Stimulated activated memory B cell treated with anti-CD40 and anti-IgM and Interleukin-4, amounts not matched to agents 10 μg/mL and 1 μg/mL and 100 μg/mL, for 72 hours (primary cell): ENCODE data around the gene TM9SF4.
A peak's percentile ranks its signal among the peaks of the same experiment; 100 is the strongest.

Experiments used
- ATAC-seq: fragments of 150-1000 bp; cut with Tn5 transposase; 2 replicates; pipeline ENCODE4 v1.10.0; 2021
- H3K27ac Mint-ChIP-seq: one replicate; pipeline ENCODE4 v1.8.0; 2022; ENCODE audit warnings: mild to moderate bottlenecking, mixed read lengths
- H3K27me3 Mint-ChIP-seq: one replicate; pipeline ENCODE4 v1.8.0; 2022; ENCODE audit warnings: mixed read lengths
- H3K36me3 Mint-ChIP-seq: one replicate; pipeline ENCODE4 v1.8.0; 2022; ENCODE audit warnings: mixed read lengths
- H3K4me1 Mint-ChIP-seq: one replicate; pipeline ENCODE4 v1.8.0; 2022; ENCODE audit warnings: mixed read lengths
- H3K4me3 Mint-ChIP-seq: one replicate; pipeline ENCODE4 v1.8.0; 2022; ENCODE audit warnings: mild to moderate bottlenecking, moderate library complexity, mixed read lengths
- H3K9me3 Mint-ChIP-seq: one replicate; pipeline ENCODE4 v1.8.0; 2022; ENCODE audit warnings: mixed read lengths

TM9SF4 gene

DNA sequence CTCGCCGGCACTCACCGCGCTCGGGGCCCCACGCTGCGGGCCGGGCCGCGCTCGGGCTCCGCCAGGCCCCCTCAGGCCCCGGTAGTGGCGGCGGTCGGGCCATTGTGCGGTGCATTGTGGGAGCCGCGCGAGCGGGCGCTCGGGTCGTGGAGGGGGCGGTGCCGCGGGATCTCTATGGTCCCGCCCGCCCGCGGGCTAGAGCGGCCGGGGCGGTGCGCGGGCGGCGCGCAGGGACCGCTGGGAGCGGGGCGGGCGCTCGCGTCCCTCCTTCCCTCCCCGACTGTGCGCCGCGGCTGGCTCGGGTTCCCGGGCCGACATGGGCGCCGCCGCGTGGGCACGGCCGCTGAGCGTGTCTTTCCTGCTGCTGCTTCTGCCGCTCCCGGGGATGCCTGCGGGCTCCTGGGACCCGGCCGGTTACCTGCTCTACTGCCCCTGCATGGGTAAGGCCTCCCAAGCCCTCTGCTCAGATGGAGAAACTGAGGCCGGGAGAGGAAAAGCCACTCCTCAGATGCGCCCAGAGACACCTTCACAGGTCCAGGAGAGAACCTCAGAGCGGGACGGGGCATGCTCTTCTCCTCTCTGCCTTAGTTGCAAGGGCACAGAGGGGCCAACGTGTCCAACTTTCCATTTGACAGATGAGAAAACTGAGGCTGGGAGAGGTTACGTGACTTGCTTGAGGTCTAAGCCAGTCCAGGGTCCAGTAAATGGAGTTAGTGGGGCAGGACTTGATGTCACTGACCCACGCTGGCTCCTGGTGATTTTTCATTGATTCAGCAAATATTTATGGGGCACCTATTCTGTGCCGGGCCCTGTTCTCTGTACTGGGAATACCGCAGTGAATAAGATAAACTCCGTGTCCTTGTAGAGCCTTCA, 98.3 kb downstream of the TM9SF4 start, which contains the start of the genes PLAGL2 and POFUT1:
PLAGL2 (minus strand) TSS at position 118 of the 873 bp plus-strand sequence. CDS start 5,565 bp downstream, outside the sequence.
POFUT1 (plus strand) TSS at position 255 of the 873 bp plus-strand sequence; CDS start at position 317, 62 bp downstream.
- H3K4me3 Mint-ChIP-seq = peak within 1 kb of the TSS; percentile 95
- no peaks in the 10 kb centered on the region for H3K9me3 Mint-ChIP-seq
- peaks cover 86% of the 10 kb centered on the region for H3K4me1 Mint-ChIP-seq
- peaks cover 40% of the 10 kb centered on the region for H3K36me3 Mint-ChIP-seq
- peak within 1 kb of the TSS; percentile 94 for H3K27ac Mint-ChIP-seq
- peak; percentile 98 for ATAC-seq
- H3K27me3 Mint-ChIP-seq = no peaks in the 10 kb centered on the region

DNA sequence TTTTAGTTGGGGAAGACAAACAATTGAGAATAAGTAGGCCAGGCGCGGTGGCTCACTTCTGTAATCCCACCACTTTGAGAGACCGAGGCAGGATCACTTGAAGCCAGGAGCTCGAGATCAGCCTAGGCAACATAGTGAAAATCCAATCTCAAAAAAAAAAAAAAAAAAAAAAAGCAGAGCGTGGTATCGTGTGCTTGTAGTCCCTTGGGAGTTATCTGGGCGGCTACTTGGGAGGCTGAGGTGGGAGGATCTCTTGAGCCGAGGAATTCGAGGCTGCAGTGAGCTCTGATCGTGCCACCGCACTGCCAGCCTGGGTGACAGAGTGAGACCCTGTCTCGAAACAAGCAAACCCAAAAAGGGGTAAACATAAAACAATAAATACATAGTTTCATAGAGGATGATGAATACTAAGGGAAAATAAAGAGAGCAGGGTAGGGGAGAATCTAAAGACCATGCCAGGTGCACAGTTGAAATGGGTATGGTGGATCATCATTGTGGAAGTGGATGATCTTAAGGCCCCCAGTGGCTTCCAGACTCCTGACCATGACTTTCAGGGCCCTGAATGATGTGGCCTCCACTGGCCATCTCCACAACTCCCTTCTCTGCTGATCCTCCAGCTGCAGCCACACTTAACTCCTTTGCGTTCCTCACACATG, 99.1 kb downstream of the TM9SF4 start:
- Mint-ChIP-seq H3K36me3 (peaks cover 40% of the 10 kb centered on the region), H3K27me3 (no peaks in the 10 kb centered on the region), H3K9me3 (no peaks in the 10 kb centered on the region), H3K27ac (peak overlapping the region; percentile 94), H3K4me1 (peaks cover 78% of the 10 kb centered on the region), H3K4me3 (peak overlapping the region; percentile 95)
- no peak for ATAC-seq

DNA sequence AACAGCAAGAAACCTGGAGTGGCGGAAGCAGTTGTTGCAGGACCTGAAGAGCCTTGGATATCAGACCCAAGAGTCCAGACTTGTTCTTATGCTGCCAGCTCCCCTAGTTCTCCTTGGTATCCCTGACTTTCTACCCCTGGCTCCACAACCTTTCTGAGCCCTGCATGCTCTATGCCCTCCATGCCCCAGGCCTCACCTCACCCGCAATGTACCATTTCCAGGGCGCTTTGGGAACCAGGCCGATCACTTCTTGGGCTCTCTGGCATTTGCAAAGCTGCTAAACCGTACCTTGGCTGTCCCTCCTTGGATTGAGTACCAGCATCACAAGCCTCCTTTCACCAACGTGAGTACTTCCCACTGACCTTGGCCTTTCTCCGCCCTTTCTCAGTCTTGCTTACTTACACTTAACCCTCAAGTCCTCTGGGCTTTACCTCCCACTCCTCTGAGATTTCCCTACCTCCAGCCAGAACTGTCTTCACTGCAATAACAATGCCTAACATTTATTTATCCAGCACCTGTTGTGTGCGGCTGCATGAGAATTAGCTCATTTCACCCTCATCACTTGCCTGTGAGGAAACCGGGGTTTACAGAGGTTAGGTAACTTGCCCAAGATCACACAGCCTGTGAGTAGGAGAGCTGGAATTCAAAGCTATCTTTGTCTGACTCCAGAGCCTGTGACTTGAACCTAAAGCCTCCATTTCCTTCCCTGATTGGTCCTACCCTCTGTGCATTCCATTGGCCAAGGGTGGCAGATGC, 100.5 kb downstream of the TM9SF4 start:
- Mint-ChIP-seq H3K27me3 (no peaks in the 10 kb centered on the region), H3K4me3 (no peak overlapping the region), H3K36me3 (peaks cover 39% of the 10 kb centered on the region), H3K9me3 (no peaks in the 10 kb centered on the region), H3K4me1 (peaks cover 64% of the 10 kb centered on the region), H3K27ac (no peak overlapping the region)
- no peak for ATAC-seq

DNA sequence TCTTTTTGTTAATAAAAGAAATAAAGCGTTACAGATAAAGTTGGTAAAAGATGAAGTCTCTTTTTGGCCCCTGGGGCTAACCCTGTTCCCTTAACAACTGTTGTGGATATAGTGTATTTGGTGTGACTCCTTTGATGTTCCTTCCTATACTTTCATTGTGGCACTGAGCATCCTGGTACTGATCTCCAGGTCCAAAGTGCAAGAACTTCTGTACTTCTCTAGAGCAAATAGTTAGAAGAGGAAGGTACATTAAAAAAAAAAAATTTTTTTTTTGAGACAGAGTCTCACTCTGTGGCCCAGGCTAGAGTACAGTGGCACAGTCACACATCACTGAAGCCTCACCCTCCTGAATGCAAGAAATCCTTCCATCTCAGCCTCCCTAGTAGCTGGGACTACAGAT, 104.4 kb downstream of the TM9SF4 start:
- no peak overlapping the region for H3K4me3 Mint-ChIP-seq

DNA sequence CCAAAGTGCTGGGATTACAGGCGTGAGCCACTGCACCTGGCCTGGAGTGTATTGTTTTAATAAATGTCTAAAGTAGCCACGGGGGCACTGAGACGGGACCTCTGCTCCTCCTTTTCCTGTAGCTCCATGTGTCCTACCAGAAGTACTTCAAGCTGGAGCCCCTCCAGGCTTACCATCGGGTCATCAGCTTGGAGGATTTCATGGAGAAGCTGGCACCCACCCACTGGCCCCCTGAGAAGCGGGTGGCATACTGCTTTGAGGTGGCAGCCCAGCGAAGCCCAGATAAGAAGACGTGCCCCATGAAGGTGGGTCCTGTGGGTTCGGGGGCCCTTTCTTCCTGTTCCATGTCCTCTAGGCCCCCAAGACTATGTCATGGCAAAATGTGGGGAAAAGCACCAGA, 105.6 kb downstream of the TM9SF4 start:
- H3K27me3 Mint-ChIP-seq = no peaks in the 10 kb centered on the region
- peaks cover 21% of the 10 kb centered on the region for H3K4me1 Mint-ChIP-seq
- no peak overlapping the region for H3K4me3 Mint-ChIP-seq
- peaks cover 69% of the 10 kb centered on the region for H3K36me3 Mint-ChIP-seq
- H3K9me3 Mint-ChIP-seq = no peaks in the 10 kb centered on the region
- no peak overlapping the region for H3K27ac Mint-ChIP-seq
- no peak for ATAC-seq

More for the DNA sequence above, 104.4 kb downstream of the TM9SF4 start:
- no peak for ATAC-seq
- Mint-ChIP-seq H3K27me3 (no peaks in the 10 kb centered on the region), H3K36me3 (peaks cover 61% of the 10 kb centered on the region), H3K4me1 (peaks cover 33% of the 10 kb centered on the region), H3K27ac (no peak overlapping the region), H3K9me3 (no peaks in the 10 kb centered on the region)

DNA sequence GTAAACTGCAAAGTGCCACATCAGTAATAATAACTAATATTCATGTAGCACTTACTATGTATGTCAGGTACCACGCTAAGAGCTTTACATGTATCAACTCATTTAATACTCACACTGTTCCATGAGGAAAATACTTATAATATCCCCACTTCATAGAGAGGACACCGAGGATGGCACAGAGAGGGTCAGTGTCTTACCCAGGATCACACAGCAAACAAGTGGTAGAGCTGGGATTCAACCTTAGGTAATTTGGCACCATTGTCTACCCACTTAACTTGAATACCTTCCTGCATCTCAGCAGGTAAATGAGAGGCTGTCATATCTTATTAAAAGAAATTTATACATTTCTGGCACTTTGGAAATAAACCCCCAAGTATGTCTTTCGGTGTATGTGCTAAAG, 106.2 kb downstream of the TM9SF4 start:
- Mint-ChIP-seq H3K36me3 (peaks cover 66% of the 10 kb centered on the region), H3K27ac (no peak overlapping the region), H3K4me1 (peaks cover 15% of the 10 kb centered on the region), H3K4me3 (no peak overlapping the region), H3K9me3 (no peaks in the 10 kb centered on the region), H3K27me3 (no peaks in the 10 kb centered on the region)
- no peak for ATAC-seq

DNA sequence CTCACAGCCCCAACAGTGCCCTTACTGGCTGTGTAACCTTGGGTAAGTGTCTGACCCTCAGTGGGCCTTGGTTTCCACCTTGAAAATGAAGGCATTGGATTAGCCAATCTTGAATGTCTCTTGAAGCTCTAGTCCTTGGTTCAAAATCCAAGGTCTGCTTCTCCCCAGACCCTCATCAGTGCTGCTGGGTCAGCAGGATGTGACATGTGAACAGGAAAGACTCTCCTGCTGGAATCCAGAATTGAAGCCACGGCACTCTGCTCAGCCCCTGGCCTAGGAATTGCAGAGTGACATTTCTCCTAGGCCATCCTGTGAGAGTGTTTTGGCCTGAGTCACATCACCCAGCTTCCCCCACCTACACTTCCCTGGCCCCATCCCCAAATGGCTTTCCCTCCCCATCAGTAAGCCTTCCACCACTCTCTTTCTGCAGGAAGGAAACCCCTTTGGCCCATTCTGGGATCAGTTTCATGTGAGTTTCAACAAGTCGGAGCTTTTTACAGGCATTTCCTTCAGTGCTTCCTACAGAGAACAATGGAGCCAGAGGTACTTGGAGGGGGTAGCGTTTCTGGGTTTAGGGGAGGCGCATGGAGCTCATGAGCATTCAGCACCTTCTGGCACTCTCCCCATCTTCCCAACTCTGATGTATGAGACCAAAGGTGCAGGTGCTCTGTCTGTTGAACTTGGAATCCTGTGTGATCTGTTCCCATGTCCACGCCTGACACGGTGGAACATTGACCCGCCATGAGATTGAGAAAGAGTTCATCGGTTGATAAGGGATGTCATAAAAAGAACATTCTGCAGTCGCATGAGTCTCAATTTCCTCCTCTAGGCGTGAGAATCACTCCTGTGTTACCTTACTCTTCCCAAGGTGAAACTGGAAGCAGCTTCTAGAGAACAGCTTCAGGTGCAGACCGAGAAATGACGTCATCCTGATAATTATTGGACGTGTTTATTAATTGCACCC, 106.9 kb downstream of the TM9SF4 start:
- H3K27ac Mint-ChIP-seq = no peak overlapping the region
- H3K27me3 Mint-ChIP-seq = no peaks in the 10 kb centered on the region
- H3K9me3 Mint-ChIP-seq = no peaks in the 10 kb centered on the region
- no peak overlapping the region for H3K4me3 Mint-ChIP-seq
- peaks cover 65% of the 10 kb centered on the region for H3K36me3 Mint-ChIP-seq
- ATAC-seq = no peak
- H3K4me1 Mint-ChIP-seq = peaks cover 10% of the 10 kb centered on the region
